ENCODE data around the gene RAD51B.

Gene RAD51B

DNA sequence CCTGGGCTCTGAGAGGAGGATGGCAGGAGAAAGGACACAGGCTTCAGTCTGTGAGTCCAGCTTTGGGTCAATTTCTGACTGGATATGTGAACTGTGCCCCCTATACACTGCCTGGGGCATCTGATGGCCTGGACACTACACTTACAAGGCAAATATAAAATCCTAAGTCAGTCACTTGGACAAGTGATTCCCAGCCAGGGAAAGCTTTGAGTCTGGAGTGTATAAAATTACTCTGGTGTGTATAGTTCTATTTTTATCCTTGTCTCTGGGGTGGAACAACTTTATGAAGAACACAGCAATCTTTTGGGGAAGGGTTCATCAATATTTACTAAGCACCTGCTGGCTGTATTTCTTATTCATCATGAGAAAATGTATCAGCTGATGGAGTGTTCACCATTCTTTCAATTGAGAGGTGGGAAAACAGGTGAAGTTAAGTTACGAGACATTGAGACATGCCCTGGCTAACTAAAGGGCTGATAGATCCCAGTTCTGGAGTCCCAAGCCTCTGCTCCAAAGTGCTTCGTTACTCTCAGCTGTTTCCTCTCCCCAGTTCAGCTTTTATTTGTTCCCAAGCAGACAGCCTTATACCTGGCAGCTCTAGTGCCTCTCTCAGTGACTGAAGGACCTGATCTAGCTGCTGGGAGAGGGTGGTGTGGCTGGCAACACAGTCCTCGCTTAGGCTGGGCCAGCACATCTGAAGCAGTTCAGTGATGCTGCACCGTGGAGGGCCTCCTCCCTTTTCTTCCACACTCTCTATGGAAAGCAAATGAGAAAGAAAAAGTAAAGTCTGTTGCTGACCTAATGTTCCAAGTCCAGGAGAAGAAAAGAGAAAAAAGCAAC, 34.1 kb upstream of the RAD51B start:
- Histone ChIP-seq H3K4me1 (ENCODE audit: control insufficient read depth, insufficient read depth, low read length) (no peaks in the 10 kb centered on the region), H3K9me3 (ENCODE audit: control insufficient read depth, insufficient read depth, low read depth, low read length) (no peaks in the 10 kb centered on the region), H3K4me3 (ENCODE audit: low read depth, low read length) (no peak overlapping the region), H3K36me3 (ENCODE audit: control insufficient read depth in 2 of 2, insufficient read depth in 1 of 2, low read length in 2 of 2) (peaks cover 24 to 99% of the 10 kb centered on the region in 2 experiments), H3K27ac (ENCODE audit: extremely low read depth, low read depth, low read length) (no peak overlapping the region)
- ChIA-PET CTCF (interaction anchor here (0.8 kb wide), 1 partner anchor 9 kb away, joined by 4 read pairs; no protein-coding TSS in a partner anchor), POLR2A (no interaction called here)
- no peak for TF ChIP-seq ZNF701 (tag by site-specific recombination; IDR thresholded peaks at IDR 0.05)
- TF ChIP-seq YY1 (tag by site-specific recombination; IDR thresholded peaks at IDR 0.05): no peak
- no peak for TF ChIP-seq ZXDB (tag by site-specific recombination; IDR thresholded peaks at IDR 0.05)
- TF ChIP-seq, protein P1, sequence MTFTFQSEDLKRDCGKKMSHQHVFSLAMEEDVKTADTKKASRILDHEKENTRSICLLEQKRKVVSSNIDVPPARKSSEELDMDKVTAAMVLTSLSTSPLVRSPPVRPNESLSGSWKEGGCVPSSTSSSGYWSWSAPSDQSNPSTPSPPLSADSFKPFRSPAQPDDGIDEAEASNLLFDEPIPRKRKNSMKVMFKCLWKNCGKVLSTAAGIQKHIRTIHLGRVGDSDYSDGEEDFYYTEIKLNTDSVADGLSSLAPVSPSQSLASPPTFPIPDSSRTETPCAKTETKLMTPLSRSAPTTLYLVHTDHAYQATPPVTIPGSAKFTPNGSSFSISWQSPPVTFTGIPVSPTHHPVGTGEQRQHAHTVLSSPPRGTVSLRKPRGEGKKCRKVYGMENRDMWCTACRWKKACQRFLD (tag by site-specific recombination; IDR thresholded peaks at IDR 0.05): no peak
- no peak for TF ChIP-seq ZSCAN18 (tag by site-specific recombination; IDR thresholded peaks at IDR 0.05)
- TF ChIP-seq HOXD13 (CRISPR knock-in tag; IDR thresholded peaks at IDR 0.05; ENCODE audit: borderline replicate concordance): no peak
- no peak for TF ChIP-seq ZBTB1 (tag by site-specific recombination; IDR thresholded peaks at IDR 0.05)
- TF ChIP-seq, protein P2, sequence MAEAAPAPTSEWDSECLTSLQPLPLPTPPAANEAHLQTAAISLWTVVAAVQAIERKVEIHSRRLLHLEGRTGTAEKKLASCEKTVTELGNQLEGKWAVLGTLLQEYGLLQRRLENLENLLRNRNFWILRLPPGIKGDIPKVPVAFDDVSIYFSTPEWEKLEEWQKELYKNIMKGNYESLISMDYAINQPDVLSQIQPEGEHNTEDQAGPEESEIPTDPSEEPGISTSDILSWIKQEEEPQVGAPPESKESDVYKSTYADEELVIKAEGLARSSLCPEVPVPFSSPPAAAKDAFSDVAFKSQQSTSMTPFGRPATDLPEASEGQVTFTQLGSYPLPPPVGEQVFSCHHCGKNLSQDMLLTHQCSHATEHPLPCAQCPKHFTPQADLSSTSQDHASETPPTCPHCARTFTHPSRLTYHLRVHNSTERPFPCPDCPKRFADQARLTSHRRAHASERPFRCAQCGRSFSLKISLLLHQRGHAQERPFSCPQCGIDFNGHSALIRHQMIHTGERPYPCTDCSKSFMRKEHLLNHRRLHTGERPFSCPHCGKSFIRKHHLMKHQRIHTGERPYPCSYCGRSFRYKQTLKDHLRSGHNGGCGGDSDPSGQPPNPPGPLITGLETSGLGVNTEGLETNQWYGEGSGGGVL (tag by site-specific recombination; IDR thresholded peaks at IDR 0.05): no peak
- TF ChIP-seq ZNF843 (tag by site-specific recombination; IDR thresholded peaks at IDR 0.05): no peak
- TF ChIP-seq ZNF776 (tag by site-specific recombination; IDR thresholded peaks at IDR 0.05; ENCODE audit: borderline replicate concordance): no peak
- TF ChIP-seq, protein P3, sequence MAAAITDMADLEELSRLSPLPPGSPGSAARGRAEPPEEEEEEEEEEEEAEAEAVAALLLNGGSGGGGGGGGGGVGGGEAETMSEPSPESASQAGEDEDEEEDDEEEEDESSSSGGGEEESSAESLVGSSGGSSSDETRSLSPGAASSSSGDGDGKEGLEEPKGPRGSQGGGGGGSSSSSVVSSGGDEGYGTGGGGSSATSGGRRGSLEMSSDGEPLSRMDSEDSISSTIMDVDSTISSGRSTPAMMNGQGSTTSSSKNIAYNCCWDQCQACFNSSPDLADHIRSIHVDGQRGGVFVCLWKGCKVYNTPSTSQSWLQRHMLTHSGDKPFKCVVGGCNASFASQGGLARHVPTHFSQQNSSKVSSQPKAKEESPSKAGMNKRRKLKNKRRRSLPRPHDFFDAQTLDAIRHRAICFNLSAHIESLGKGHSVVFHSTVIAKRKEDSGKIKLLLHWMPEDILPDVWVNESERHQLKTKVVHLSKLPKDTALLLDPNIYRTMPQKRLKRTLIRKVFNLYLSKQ (tag by site-specific recombination; IDR thresholded peaks at IDR 0.05; ENCODE audit: borderline replicate concordance): no peak
- no peak for TF ChIP-seq MEIS1 (CRISPR knock-in tag; IDR thresholded peaks at IDR 0.05; ENCODE audit: borderline replicate concordance)
- TF ChIP-seq, protein P4, sequence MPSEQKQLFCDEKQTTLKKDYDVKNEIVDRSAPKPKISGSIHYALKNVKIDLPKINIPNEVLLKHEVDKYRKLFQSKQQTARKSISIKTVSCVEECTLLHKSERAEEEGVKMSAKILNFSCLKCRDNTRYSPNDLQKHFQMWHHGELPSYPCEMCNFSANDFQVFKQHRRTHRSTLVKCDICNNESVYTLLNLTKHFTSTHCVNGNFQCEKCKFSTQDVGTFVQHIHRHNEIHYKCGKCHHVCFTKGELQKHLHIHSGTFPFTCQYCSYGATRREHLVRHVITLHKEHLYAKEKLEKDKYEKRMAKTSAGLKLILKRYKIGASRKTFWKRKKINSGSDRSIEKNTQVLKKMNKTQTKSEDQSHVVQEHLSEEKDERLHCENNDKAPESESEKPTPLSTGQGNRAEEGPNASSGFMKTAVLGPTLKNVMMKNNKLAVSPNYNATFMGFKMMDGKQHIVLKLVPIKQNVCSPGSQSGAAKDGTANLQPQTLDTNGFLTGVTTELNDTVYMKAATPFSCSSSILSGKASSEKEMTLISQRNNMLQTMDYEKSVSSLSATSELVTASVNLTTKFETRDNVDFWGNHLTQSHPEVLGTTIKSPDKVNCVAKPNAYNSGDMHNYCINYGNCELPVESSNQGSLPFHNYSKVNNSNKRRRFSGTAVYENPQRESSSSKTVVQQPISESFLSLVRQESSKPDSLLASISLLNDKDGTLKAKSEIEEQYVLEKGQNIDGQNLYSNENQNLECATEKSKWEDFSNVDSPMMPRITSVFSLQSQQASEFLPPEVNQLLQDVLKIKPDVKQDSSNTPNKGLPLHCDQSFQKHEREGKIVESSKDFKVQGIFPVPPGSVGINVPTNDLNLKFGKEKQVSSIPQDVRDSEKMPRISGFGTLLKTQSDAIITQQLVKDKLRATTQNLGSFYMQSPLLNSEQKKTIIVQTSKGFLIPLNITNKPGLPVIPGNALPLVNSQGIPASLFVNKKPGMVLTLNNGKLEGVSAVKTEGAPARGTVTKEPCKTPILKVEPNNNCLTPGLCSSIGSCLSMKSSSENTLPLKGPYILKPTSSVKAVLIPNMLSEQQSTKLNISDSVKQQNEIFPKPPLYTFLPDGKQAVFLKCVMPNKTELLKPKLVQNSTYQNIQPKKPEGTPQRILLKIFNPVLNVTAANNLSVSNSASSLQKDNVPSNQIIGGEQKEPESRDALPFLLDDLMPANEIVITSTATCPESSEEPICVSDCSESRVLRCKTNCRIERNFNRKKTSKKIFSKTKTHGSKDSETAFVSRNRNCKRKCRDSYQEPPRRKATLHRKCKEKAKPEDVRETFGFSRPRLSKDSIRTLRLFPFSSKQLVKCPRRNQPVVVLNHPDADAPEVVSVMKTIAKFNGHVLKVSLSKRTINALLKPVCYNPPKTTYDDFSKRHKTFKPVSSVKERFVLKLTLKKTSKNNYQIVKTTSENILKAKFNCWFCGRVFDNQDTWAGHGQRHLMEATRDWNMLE (tag by site-specific recombination; conservative IDR thresholded peaks at IDR 0.05; ENCODE audit: low read depth): no peak
- no peak for TF ChIP-seq GLI4 (tag by site-specific recombination; IDR thresholded peaks at IDR 0.05)

Data from HEK293 (cell line).